NCI-H1417 (cell line): ENCODE results near the gene NDUFS3.

Source experiments
- DNase-seq, 3 experiments: peaks; one replicate each; lab custom pipeline; 2025; lab: John Stamatoyannopoulos, UW

NDUFS3 gene

GRCh38 chr11:47589977-47590861, 11.3 kb downstream of the NDUFS3 start:
- DNase-seq = no peak

- DNase-seq = no peak
Observed at GRCh38 chr11:47591764-47592163, 12.9 kb downstream of the NDUFS3 start.

- no peak for DNase-seq
Observed at GRCh38 chr11:47592251-47592650, 13.4 kb downstream of the NDUFS3 start.

- no peak for DNase-seq
Observed at GRCh38 chr11:47592970-47593369, 14.1 kb downstream of the NDUFS3 start.

- DNase-seq = peak in 1 of 3 experiments; percentile 33
Observed at GRCh38 chr11:47593492-47593933, 14.6 kb downstream of the NDUFS3 start.

GRCh38 chr11:47593934-47594855, 15.3 kb downstream of the NDUFS3 start, which contains the start of gene C1QTNF4:
C1QTNF4 (minus strand) TSS chr11:47594411; CDS start chr11:47590810, 3,601 bp downstream.
- DNase-seq = peak in 2 of 3 experiments; percentile 27 to 56

GRCh38 chr11:47595029-47595428, 16.2 kb downstream of the NDUFS3 start:
- DNase-seq = no peak

GRCh38 chr11:47595967-47596366, 17.1 kb downstream of the NDUFS3 start:
- DNase-seq = no peak

GRCh38 chr11:47599902-47600301, 21.0 kb downstream of the NDUFS3 start:
- DNase-seq = no peak

GRCh38 chr11:47603295-47603694, 24.4 kb downstream of the NDUFS3 start:
- no peak for DNase-seq

- DNase-seq = no peak
Observed at GRCh38 chr11:47605921-47606320, 27.0 kb downstream of the NDUFS3 start.

GRCh38 chr11:47606731-47607130, 27.9 kb downstream of the NDUFS3 start:
- DNase-seq = peak in 1 of 3 experiments; percentile 14

GRCh38 chr11:47607380-47607779, 28.5 kb downstream of the NDUFS3 start:
- no peak for DNase-seq

- no peak for DNase-seq
Observed at GRCh38 chr11:47609675-47610074, 30.8 kb downstream of the NDUFS3 start.

- DNase-seq = no peak
Observed at GRCh38 chr11:47611348-47611794, 32.5 kb downstream of the NDUFS3 start.

- DNase-seq = no peak
Observed at GRCh38 chr11:47615249-47615648, 36.4 kb downstream of the NDUFS3 start.

- peak in 2 of 3 experiments; percentile 4 to 56 for DNase-seq
Observed at GRCh38 chr11:47616726-47617416, 38.0 kb downstream of the NDUFS3 start.

- DNase-seq = no peak
Observed at GRCh38 chr11:47617417-47617809, 38.5 kb downstream of the NDUFS3 start.

- DNase-seq = no peak
Observed at GRCh38 chr11:47620836-47621378, 42.0 kb downstream of the NDUFS3 start.

GRCh38 chr11:47626234-47626633, 47.4 kb downstream of the NDUFS3 start:
- no peak for DNase-seq

GRCh38 chr11:47628026-47628425, 49.2 kb downstream of the NDUFS3 start:
- no peak for DNase-seq
